Inflammatory macrophage treated with lipopolysaccharide for 1 hour (primary cell): ENCODE data around the gene SBF2.

Experiments
- DNase-seq, 2 donors: peaks; one replicate each; pipeline ENCODE4 v3.0.0-alpha.2; 2020 to 2022

SBF2 gene

DNA sequence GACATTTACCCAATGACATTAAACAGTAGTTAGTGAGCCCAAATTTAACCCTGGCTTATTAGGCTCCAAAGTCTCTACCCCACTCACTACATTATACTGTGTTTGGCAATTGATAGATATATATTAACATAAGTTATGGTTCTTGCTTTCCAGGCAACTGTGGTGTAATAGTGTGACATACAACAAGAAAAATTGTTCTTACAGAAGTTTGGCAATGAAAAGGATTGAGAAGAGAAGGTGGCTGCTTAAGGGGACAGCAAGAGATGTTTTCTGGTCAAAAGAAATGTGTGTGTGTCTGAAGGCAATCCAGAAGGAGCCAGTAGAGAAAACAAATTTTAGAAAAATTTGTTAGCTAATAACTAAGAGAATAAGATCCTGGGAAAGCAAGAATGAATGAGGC lies 497.8 kb downstream of the SBF2 start:
- no peak for DNase-seq

- DNase-seq: no peak
Observed at GRCh38 chr11:9790703-9791102, 503.3 kb downstream of the SBF2 start.

DNA sequence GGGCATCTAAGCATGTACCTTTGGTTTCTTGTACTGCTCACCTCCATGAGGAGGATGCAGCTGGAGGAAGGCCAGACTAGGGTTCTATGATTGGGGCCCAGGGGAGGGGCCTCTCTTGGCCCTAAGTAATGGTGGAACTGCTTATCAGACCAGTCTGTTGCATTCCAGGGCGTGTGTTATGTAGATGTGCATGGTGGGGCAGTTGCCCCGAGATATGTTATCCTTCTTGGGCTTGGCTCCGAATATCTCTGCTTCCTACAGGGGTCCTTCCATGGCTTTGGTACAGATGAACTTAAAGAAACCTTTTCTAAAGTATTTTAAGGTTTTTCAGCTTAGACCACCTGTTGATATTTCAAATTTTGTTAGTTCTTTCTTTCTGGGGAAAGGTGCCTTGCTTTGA lies 504.1 kb downstream of the SBF2 start:
- DNase-seq: no peak

DNA sequence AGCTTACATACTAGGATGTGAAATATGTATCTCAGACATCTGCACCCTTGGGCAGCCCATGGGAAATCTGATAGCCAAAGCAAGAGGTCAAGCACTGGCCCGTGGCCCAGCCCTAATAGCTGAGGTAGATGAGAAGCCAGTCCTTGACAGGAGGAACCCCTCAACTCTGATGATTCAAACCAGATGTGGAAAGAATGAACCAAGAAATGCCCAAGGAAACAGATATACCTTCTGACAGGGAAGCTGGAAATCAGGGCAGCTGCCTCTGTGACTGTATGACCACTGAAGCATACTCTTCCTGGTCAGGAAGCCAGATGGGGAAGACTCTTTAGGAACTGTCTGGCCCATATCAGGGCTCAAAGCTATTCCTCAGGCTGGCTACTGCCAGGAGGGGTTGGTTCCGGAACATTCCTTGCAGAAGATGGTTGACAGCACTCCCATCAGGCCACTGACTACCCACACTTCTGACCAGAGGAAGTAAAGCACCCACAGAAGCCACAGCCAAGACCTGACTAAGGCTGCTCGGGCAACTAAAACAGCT lies 506.0 kb downstream of the SBF2 start:
- peak; percentile 46 to 69 for DNase-seq

GRCh38 chr11:9787260-9787659 lies 506.8 kb downstream of the SBF2 start:
- DNase-seq: no peak

GRCh38 chr11:9784602-9785315 lies 509.3 kb downstream of the SBF2 start:
- DNase-seq: no peak

DNA sequence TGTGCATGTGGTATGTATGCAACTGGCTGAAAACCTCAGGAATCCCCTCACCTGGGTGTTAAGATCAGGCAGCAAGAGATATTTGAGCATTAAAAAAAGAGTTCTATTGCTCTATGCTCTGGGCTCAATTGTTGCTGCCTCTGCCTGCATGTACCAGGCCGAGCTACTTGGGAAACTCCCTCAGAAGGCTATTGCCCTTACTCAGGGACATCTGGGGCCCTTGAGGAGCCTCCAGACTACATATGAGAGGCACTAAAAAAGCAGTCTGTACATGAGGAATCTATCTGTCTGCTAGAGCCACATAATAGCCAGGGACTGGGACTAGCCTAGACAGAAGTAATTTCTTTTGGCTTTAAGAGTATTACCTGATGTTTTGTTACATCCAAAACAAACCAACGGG lies 510.0 kb downstream of the SBF2 start:
- DNase-seq: no peak

GRCh38 chr11:9780929-9781328 lies 513.1 kb downstream of the SBF2 start:
- no peak for DNase-seq

DNA sequence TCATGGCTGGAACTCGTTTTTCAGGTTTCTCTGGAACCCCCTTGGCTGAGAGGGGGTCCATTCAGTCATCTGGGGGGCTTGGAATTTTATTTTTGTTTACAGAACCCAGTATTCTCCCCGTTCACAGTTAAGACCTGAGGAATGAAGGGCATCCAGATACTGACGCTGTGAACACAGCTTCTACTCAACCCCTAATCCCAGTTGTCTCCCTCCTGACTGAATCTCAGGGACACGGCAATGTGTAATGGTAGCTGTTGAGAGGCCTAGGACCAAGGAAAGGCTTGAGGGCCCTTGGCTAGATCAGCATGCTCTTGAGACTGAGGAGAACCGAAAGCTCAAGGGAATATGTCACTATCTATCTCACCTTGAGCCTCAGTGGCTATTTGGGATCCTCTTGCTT lies 516.5 kb downstream of the SBF2 start:
- DNase-seq: no peak

GRCh38 chr11:9777066-9777465 lies 517.0 kb downstream of the SBF2 start:
- DNase-seq: no peak

GRCh38 chr11:9776203-9776602 lies 517.8 kb downstream of the SBF2 start:
- DNase-seq: no peak

- DNase-seq: no peak
Observed at GRCh38 chr11:9775398-9775779, 518.6 kb downstream of the SBF2 start.

- no peak for DNase-seq
Observed at GRCh38 chr11:9774591-9775397, 519.2 kb downstream of the SBF2 start.

GRCh38 chr11:9774109-9774508 lies 519.9 kb downstream of the SBF2 start:
- DNase-seq: no peak

DNA sequence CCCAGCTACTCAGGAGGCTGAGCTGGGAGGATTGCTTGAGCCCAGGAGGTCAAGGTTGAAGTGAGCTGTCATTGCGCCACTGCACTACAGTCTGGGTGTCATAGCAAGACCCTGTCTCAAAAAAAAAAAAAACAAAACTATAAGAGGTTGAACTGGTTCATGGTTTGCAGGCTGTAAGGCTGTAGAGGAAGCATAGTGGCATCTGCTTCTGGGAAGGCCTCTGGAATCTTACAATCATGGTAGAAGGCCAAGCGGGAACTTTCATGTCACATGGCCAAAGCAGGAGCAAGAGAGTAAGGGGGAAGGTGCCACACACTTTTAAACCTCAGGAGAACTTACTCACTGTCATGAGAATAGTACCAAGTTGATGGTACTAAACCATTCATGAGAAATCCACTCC lies 520.5 kb downstream of the SBF2 start:
- DNase-seq: no peak

DNA sequence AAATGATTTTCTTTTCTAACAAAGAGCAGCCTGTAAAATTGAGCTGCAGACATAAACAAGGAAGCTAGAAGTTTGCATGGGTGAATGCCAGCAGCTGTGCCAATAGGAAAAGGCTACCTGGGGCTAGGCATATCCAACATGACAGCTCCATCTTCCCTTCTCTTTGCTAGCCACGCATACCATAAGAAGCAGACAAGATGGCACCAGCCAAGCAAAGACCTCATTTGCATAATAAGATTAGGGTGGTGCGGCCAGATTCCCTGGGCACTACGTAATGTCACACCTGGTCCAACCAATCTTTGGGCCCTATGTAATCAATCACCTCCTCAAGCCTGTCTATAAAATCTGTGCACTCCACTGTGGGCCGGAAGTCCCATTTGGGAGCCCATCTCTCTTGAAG lies 521.8 kb downstream of the SBF2 start:
- no peak for DNase-seq

DNA sequence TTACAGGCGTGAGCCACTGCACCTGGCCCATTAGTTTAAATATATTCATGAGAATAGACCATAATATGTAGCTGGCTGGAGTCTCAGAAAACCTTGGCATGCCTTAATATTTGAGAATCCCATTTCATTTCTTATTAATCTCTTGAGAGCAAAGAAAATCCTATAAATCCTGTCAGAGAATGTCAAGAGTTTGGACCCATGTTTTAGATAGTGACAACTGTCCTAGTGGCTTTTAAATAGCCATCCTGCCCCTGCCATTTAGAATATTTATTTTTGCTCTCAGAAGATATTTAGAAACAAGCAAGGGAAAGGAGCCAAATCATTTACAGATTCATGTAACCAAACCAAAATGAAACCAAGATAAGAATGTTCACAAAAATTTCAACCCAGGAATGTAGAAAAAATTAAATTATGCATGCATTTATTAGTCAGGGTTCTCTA lies 522.9 kb downstream of the SBF2 start:
- DNase-seq: no peak

GRCh38 chr11:9769621-9770020 lies 524.4 kb downstream of the SBF2 start:
- DNase-seq: no peak

- DNase-seq: no peak
Observed at GRCh38 chr11:9765320-9766101, 528.5 kb downstream of the SBF2 start.

- no peak for DNase-seq
Observed at GRCh38 chr11:9763301-9763700, 530.7 kb downstream of the SBF2 start.

DNA sequence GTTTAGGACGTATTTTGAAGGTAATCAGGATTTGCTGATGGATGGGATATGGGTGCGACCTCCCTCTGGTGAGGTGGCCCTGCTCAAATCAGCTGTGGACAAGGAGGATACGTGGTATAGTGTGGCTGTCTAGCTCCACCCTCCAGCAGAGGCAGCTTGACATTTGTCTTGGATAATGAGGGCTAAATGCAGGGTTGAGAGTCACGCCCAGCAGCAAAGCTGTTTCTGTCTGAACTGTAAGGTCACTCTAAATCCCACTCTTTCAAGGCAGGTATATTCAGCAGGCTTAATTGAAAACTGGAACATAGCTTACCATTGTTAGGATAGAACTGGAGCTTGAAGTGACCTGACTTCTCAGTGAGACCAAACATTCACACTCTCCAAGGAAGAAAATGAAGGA lies 531.5 kb downstream of the SBF2 start:
- DNase-seq: no peak

GRCh38 chr11:9761441-9761945 lies 532.5 kb downstream of the SBF2 start:
- DNase-seq: no peak

DNA sequence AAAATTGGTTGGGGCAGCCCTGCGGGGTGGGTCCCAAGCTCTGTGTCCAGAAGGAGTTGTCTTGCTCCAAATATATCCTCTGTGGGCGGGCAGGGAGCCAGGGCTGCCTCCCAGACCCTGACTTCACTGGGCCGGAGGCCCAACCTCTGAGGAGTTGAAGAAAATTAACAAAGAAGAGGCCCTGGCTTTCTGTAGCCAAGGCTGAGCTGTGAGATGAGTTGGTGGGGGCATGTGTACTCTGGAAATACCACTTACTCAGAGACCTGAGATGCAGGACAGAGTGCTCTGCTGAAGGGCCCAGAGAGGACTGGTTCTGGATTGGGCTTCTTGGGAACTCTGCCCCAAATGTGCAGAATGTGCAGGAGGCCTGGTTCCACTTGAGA lies 533.8 kb downstream of the SBF2 start:
- DNase-seq: peak in 1 of 2 donors; percentile 29
